ENCODE measurements around the gene ADAMTS12.

The ADAMTS12 gene

DNA sequence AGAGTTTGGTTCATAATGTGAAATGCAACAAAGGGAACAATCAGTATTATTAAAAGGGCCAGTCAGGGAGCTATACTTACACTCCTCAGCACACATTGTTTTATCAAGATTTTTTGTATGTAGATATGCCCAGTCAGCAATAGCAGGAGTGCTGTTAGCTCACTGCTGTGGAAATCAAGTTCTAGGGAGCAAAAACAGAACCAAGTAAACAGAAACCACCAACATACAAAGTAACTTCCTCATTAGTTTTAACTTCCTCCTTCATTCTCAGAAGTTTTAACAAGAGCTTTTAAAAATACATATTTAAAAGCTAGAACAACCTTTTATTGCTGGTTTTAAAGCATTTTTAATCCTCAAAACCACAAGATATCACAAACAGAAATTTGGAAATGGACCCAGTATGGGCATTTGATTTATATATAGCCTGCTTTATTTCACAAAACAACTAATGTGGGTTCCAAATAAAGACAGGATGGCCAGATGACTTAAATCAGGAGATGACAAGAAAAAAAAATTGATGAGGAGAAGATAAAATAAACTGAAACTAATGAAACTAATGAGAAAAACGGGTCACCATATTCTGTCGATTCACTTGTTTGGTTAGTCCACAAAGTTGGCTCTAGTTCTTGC, 178.5 kb downstream of the ADAMTS12 start:
- DNase-seq (ENCODE audit: low read depth, low spot score), result no peak

DNA sequence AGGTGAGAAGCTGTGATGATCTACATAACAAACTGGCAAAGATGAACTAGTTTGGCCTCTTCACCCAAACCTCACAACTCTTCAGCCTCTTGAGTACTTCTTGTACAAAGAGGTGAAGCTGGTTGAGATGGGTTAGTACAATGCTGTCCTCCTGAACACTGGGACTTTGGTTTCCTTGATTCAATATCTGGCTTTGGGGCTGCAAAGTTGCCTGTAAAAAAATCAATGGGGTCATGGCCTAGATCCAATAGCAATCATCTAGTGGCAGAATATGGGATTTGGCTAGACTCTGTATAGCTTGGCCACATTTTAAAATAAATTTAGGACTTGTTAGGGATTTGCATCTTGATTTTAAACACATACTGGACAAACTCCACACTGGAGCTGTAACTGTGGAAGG, 179.1 kb downstream of the ADAMTS12 start:
- no peak for DNase-seq (ENCODE audit: low read depth, low spot score)

DNA sequence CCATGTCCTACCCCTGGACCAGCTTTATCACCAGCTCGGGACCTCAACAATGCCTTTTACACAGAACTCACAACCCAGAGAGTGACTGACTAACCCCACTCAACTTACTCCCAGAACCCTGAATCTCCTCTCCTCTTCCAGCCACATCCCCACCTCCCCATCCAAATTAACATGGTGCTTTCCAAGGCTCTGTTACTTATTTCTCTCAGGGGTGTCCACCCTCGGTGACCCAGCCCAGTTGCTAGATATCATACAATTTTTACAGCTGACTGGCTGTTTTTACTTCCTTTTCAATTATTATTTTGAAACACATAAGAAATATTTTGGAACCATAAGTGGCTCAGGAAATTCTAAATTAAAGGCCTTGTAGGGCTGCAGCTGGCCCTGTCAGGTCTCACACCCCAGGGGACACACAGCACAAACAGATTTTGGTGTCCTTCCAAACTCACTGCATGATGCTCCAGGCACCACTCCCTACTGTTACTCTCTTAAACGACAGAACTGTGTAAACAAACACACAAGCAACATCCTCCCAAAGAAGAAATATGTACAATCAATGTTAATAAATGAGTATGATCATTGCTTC, 180.6 kb downstream of the ADAMTS12 start:
- DNase-seq (ENCODE audit: low read depth, low spot score), result no peak

DNA sequence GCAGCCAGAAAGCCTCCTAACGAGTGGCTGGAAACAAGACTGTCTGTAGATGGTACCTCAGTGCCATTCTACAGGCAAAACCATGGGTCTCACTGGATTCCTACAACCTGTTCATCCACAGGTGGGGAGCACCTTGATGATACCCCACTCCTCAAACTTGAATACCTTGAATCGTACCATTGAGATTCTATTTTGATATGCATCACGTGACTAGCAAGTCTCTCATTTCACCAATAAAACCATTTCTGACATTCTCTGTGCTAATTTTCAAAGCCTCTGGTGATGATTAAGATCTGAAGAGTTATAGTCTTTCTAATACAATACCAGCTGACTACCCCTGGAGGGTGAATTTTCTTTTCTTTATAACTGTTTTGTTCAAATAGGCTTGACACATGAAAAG, 188.9 kb downstream of the ADAMTS12 start:
- DNase-seq (ENCODE audit: low read depth, low spot score), result no peak

DNA sequence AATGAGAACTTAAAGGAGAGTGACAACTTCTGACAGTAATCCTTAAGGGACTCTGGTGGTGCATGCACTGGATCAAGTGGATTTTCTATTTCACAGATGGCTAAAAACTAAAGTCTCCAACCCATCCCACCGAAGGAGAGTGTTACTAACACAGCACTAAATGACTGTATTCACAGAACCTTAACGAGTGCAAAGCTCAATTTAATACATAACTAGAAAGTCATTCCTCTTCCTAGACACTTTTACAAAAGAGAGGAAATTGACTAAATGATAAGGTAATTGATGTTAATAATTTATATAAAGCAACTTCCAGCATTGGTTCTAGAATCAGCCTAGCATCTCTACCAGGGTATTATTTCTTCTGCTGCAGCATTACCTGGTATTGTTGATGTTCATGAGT, 189.8 kb downstream of the ADAMTS12 start:
- no peak for DNase-seq (ENCODE audit: low read depth, low spot score)

DNA sequence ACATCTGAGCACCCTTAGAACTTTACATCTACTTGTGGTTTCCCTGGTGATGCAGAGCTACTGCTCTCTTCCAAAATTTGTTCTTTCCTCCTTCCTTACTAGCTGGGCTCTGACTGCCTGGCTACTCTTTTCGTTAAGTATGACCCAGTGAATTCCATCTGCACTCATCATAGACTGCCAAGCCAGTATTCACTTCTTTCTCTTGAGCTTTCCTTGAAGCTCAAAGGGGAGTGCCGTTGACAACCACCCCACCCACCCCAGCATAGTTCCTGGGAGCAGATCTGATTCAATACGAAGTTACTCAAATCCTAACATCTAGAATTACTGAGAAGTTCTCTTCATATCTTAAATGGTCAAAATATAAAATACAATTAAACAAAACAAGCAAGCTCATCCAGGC, 190.5 kb downstream of the ADAMTS12 start:
- DNase-seq (ENCODE audit: low read depth, low spot score), result no peak

DNA sequence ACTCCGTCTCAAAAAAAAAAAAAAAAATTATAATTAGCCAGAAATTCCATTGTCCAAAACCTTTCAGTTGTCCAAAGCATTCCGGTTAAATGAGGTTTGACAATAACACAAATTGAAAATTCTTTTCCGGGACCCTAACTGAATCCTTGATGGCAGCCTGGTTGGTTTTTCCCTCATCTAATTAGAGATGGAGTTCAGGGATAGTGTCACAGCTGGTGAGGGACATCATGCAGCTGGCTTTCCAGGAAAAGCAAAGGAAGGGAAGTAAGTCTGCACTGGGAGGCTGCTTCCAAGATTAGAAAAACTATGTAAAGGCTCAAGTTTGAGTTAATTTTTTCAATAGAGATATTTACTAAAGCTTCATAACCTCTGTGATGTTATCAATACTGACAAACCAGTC, 195.4 kb downstream of the ADAMTS12 start:
- no peak for DNase-seq (ENCODE audit: low read depth, low spot score)

DNA sequence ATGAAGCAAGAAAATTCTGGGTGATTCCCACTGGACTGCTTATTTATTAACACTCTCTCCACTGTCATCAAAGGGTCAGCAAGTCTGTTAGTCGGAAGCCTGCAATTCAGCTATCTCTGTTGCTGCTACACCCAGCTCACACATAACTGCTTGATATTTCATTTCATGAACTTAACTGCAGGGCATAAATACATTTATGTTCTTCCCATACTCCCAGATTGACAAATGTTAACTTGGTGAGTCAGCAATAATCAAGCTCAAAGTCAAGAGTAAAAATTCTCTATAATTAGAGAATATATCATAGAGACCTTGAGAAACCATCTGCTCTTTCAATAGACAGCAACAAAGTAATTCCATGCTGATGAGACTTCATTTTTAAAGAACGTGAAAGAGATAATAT, 198.8 kb downstream of the ADAMTS12 start:
- no peak for DNase-seq (ENCODE audit: low read depth, low spot score)

DNA sequence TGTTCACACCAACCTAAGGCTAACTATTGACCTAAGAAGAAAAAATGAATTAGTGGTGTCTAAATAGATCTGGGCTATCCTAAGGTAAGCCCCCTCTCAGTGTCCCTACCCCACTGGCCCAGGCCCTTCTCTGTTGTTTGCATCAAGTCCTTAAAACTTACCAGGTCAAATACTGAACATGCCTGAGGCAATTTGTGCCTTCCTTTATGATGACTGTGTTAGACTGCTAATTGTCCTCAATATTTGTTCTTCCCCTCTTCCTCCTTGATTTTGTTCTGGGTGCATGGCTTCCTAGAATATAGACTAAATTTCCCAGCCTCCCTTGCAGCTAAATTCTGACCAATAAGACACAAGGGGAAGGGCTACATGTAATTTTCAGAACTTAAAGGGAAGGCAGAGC, 199.9 kb downstream of the ADAMTS12 start:
- no peak for DNase-seq (ENCODE audit: low read depth, low spot score)

DNA sequence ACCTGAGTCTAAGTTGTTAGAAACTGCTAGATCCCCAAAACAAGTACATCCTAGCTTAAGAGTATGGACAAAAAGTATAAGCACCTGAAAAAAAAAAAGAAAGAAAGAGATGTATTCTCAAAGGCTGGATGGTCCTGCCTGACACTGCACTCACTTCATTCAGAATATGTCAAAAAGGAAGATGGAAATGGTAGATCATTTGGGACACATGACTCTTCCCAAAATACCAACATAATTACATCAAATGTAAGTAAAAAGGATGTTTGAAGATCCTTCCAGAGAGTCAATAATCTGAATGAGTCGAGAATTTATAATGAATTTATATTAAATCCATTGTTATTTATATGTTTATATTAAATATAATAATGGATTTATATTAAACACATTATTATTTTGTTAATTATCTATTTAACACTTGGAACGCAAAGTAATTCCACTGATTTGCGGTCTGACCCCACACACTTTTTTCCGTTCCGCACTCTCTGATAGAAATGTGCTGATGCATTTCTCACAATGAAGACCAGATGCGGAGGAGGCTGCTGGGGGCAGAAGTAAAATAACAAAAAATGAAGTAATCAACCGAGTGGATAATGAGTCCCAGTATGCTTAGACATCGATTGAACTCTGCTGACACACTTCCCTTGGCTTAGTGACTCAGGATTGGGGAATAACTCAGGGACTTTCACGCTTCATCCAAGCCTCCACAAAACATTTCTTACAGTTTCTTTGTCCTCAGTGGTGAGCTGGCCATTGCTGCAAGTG, 201.2 kb downstream of the ADAMTS12 start:
- no peak for DNase-seq (ENCODE audit: low read depth, low spot score)

DNA sequence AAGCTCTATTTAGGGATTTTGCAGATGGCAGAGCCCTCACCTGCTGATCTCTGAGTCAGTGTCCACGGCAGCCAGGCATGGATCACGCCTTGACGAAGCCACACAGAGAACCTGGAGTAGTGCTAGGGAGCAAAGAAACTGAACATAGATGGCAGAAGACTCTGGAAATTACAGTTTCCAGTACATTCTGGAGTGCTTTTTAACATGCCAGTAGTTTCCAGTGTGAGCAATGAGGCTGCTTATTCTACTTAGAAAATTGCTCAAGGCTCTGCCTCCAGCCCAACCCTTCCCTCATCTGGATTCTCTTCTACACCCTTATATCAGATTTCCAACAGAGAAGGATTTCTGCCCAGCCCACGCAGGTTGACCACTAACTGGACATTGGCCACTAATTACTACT, 203.3 kb downstream of the ADAMTS12 start:
- no peak for DNase-seq (ENCODE audit: low read depth, low spot score)

DNA sequence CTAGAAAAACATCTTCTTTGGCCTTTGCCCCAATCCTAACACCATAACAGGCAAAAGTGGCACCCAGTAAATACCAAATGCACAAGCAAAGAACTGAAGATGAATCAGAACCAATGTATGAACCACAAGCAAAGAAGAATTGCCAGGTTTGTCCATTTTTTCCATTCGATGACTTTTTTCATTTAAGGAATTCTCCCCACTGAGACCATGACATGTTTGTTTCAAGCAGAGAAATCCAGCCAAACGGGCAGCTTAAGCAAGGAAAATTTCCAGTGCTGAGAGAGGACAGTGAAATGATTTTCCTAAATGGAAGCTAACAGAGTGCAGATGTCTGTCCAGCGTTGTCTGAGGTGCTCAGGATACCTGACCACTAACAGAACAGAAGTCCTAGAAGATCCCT, 203.7 kb downstream of the ADAMTS12 start:
- no peak for DNase-seq (ENCODE audit: low read depth, low spot score)

DNA sequence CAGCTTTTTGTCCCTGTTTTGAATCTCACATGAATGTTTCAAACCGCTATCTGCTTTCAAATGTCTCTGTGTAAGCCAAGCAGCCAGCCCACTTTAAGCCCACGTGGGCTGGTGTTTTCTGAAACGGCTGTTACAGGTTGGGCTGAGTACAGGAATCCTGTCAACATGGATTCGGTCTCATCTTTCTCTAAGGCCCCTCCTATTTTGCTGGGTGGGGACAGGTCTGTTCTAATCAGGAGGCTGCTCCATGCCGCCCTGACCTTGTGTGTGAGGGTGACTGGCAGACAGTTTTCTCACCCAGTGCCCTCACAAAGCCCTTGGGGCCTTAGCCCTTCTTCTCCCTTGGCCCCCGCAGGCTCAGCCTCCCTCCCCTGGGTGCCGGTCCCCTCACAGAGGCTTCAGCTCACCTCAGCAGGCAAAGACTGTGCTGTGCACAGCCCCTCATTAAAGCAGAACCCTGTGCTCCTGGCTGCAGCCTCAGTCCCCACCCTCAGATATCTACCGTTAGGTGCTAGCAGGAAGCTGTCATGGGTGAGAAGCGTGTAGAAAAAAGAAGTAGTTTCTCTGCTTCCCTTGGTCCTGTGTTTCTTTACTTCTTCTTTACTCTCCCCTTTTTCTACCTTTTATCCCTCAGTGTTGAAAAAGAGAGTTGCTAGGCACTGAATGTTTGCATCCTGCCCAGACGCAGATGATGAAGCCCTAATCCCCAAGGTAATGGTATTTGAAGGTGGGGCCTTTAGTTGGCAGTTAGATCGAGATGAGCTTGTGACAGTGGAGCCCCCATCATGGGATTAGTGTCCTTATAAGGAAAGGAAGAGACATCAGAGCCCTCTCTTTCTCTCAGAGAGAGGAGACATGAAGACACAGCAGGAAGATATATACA, 205.7 kb downstream of the ADAMTS12 start:
- no peak for DNase-seq (ENCODE audit: low read depth, low spot score)

DNA sequence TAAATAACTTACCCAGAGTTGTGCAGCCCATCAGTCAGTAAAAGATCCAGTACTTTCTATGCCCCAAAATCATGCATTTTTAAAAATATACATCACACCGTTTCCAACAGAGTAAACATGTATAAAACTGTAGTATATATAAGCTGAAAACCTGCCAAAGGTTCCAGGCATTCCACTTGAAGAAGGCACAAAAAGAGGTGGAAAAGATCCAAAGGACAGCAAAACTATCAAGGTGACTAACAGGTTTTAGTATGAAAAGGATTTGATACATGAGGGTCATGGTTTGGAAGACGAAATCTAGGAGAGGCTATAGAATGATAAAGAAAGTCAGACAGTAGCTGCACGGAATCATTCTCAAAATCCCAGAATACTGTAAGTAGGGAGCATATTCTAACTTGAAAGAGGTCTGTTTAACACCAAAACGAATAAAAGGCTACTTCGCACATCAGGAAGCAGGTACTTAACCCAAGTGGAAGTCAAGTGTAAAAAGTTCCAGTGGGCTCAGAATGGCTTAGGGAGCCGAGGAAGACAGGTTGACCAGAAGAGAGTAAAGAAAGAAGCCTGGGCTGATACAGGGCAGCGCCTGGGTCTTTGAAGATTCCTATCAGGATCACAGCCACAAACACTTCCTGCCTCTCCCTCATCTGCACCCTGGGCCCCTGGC, 207.2 kb downstream of the ADAMTS12 start:
- no peak for DNase-seq (ENCODE audit: low read depth, low spot score)

DNA sequence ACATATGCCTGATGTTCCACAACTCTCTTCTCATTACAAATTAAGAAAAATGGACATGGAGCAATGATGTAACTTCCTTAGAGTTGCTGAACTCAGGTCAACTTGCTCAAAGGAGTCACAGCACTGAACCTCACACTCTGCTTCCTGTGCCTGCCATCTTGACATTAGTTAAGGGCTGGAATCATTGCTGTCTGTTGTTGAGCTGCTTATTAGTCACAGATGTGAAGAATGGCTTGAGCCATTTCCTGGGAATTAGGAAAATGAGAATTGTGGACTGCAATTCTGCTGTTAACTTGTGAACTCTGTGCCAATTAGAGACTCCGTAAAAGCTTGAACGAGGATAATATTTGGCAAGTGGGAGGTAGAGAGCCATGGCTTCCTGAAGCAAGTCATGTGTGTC, 212.0 kb downstream of the ADAMTS12 start:
- no peak for DNase-seq (ENCODE audit: low read depth, low spot score)

DNA sequence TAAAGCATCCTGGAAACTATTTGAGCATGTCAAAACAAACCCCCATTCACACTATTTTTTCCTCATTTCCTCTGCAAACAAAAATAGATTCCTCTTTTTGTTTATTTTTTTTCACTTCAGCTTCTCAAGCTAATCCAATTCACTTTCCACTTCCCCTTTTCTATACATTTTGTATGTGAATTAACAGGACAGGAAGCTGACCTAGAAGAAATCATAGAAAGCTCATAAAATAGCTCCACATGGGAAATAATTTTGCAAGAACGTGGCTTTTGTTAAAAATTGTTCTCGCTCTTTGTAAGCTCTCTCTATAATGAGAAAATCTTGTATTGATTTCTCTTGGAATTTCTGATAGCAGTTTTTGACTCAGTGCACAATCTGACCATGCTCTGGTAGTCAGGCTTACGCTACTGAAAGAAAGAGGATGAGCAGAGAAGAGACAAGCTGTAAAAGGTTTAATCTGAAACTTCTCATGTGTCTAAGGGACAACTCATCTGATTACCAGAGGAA, 215.8 kb downstream of the ADAMTS12 start:
- no peak for DNase-seq (ENCODE audit: low read depth, low spot score)

DNA sequence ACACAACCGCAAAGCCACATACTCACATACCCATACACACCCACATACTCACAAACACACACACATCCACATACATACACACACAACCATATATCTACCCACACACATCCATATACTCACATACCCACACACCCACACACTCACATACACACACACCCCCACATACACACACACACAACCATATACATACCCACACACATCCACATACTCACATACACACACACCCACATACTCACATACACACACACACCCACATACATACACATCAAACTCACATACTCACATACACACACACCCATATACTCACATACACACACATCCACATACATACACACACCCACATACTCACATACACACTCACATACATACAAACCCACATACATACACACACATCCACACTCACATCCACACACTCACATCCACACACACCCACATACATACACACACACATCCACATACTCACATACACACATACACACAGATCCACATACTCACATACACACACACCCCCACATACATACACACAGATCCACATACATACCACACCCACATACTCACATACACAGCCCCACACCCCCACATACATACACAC, 220.0 kb downstream of the ADAMTS12 start:
- no peak for DNase-seq (ENCODE audit: low read depth, low spot score)

DNA sequence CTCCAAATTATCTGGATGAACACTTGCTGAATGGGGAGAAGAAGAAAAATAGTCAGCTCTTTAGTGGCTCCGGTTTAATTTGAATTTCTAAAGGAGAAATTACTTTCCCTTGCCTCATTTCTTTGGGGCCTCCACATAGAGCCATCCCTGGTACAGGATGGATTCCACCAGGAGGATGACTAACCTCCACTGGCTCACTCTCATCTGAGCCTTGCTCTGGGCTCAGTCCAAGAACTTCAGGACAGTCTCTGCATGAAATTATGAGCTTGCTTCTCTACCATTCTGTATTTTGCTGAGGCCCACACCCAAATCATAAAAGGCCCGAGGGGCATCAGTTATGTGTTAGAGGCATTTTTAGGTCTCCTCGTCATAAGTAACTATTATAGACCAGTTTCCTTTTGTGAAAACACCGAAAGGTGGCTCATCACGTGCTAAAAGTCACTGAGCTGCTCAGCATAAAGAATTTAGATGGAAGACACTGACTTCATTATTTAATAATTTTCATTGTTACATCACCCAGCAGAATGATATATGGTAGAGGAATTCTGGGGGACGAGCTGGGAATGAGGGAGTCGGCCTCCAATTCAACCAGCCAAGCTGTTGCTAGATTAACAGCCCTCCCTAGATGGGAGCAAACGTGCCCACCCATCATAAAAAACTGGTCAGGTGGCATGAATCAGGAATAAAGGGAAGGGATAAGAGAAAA, 228.9 kb downstream of the ADAMTS12 start:
- no peak for DNase-seq (ENCODE audit: low read depth, low spot score)

DNA sequence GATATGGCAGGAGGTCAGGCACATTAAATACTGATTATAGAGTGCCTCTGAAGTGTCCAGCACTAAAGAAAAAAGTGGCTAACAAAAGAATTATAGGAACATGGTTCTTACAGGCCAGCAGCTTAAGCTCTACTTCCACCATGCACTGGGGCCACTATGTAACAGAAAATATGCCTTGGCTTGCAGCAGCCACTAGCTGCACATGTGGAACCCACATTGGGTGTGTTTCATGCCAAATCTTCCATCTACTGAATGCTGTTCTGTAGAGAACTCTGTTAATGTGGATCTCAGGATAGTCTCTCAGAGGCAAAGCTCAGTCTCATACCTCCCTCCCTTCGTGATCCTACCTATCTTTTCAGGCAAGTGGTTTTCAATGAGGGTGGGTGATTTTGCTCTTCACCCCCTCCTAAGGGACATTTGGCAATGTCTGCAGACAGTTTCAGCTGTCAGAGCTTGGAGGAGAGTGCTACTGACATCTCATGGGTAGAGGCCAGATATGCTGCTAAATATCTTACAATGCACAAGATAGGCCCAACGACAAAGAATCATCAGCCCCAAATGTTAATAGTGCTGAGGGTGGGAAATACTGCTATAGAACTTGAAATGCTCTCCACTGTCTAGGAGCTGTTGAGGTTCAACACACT, 232.1 kb downstream of the ADAMTS12 start:
- no peak for DNase-seq (ENCODE audit: low read depth, low spot score)

Data from iPS DF 19.7 (cell line).